HCT116 (cell line): Measurements from ENCODE around the gene CYB5A.

Experiments used
- EZH2 ChIP-seq: fragments of 200-600 bp; sonication (generic); IDR thresholded peaks from 2 replicates; pipeline ENCODE4 v1.6.1; 2017; ENCODE audit warnings: antibody characterized with exemption, mixed run types
- JUND ChIP-seq: IDR thresholded peaks from 2 replicates; pipeline ENCODE4 v1.6.1; 2012
- POLR2A ChIP-seq: IDR thresholded peaks from 2 replicates; pipeline ENCODE4 v1.7.0; 2011; ENCODE audit warnings: borderline replicate concordance; ENCODE audit not compliant: insufficient read depth, insufficient read length; ENCODE audit errors: extremely low read depth
- POLR2AphosphoS5 ChIP-seq: IDR thresholded peaks from 2 replicates; pipeline ENCODE4 v1.6.1; 2011; ENCODE audit warnings: mild to moderate bottlenecking, low read depth, low read length, moderate library complexity
- RAD21 ChIP-seq: IDR thresholded peaks from 2 replicates; pipeline ENCODE4 v1.6.1; 2012; ENCODE audit warnings: low read depth, mild to moderate bottlenecking
- SIN3A ChIP-seq: IDR thresholded peaks from 2 replicates; pipeline ENCODE4 v1.6.1; 2012; ENCODE audit warnings: low read depth
- ZFX ChIP-seq: fragments of 450-650 bp; IDR thresholded peaks from 2 replicates; pipeline ENCODE4 v1.6.1; 2017
- ZNF274 ChIP-seq: fragments of 200-500 bp; sonication (Bioruptor generic); IDR thresholded peaks from 2 replicates; pipeline ENCODE4 v1.6.1; 2014; ENCODE audit warnings: mild to moderate bottlenecking, low read depth, low read length, inconsistent platforms
- TF ChIP-seq, protein P1 (sequence below), 3 experiments: fragments of 200-600 bp in 1 of 3; sonication (generic) in 1 of 3; IDR thresholded peaks in 2 of 3; conservative IDR thresholded peaks in 1 of 3; 2 replicates each; pipeline ENCODE4 v1.5.1; 2012 to 2017; ENCODE audit warnings: low read depth in 2 of 3, low read length in 2 of 3, antibody characterized with exemption in 1 of 3, borderline replicate concordance in 1 of 3, control low read depth in 1 of 3, mild to moderate bottlenecking in 1 of 3, mixed read lengths in 1 of 3, mixed run types in 1 of 3, moderate library complexity in 1 of 3; ENCODE audit not compliant: insufficient read depth in 1 of 3
- TF ChIP-seq, protein P2 (sequence below): IDR thresholded peaks from 2 replicates; pipeline ENCODE4 v1.6.1; 2012

DNA sequence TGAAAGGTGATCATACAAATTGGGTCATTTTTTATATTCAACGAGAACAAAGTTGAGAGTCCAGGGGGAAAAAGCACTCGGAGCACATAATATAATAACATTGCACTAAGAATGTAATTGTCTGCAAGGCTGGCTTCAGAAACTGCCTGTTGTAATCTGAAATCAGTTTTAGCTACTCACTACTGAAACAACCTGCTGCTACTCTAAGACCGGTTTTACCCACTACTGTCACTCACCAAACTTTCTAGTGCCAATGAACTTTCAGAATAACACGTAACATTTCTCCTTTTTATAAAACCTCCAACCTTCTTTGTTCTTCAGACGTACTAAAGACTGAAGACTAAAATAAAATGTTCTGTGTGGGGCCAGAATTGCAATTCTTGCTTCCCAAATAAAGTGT, 11.5 kb upstream of the CYB5A start:
- TF ChIP-seq, protein P1, sequence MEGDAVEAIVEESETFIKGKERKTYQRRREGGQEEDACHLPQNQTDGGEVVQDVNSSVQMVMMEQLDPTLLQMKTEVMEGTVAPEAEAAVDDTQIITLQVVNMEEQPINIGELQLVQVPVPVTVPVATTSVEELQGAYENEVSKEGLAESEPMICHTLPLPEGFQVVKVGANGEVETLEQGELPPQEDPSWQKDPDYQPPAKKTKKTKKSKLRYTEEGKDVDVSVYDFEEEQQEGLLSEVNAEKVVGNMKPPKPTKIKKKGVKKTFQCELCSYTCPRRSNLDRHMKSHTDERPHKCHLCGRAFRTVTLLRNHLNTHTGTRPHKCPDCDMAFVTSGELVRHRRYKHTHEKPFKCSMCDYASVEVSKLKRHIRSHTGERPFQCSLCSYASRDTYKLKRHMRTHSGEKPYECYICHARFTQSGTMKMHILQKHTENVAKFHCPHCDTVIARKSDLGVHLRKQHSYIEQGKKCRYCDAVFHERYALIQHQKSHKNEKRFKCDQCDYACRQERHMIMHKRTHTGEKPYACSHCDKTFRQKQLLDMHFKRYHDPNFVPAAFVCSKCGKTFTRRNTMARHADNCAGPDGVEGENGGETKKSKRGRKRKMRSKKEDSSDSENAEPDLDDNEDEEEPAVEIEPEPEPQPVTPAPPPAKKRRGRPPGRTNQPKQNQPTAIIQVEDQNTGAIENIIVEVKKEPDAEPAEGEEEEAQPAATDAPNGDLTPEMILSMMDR (IDR thresholded peaks at IDR 0.05 in 2 of 3, conservative IDR thresholded peaks at IDR 0.05 in 1 of 3; ENCODE audit: borderline replicate concordance in 1 of 3, insufficient read depth in 1 of 3, low read depth in 2 of 3, low read length in 2 of 3) = no peak
- TF ChIP-seq POLR2AphosphoS5 (no peak), ZFX (no peak), EZH2 (no peak), POLR2A (no peak), JUND (no peak), ZNF274 (no peak), RAD21 (no peak), SIN3A (no peak)
- TF ChIP-seq, protein P2, sequence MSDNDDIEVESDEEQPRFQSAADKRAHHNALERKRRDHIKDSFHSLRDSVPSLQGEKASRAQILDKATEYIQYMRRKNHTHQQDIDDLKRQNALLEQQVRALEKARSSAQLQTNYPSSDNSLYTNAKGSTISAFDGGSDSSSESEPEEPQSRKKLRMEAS = no peak
